NCI-H2029 treated with DMSO at 0.1 percent for 48 hours (cell line): ENCODE results near the gene TMEM59L.
"Not testable (repeated sequence)": the region's sequence is repeated elsewhere in the genome, so short reads cannot be mapped to it uniquely, and the experiment has no call there.

Experiments used
- DNase-seq: peaks from one replicate; lab custom pipeline; 2025; lab: John Stamatoyannopoulos, UW

TMEM59L gene

GRCh38 chr19:18594096-18594823, 18.4 kb upstream of the TMEM59L start:
- peak; percentile 17 for DNase-seq

- no peak for DNase-seq
Observed at GRCh38 chr19:18594824-18595373, 17.8 kb upstream of the TMEM59L start.

GRCh38 chr19:18595475-18595874, 17.2 kb upstream of the TMEM59L start:
- no peak for DNase-seq

GRCh38 chr19:18596752-18597157, 15.9 kb upstream of the TMEM59L start:
- peak; percentile 71 for DNase-seq

GRCh38 chr19:18597809-18598660, 14.6 kb upstream of the TMEM59L start:
- DNase-seq: no peak

GRCh38 chr19:18599485-18599884, 13.2 kb upstream of the TMEM59L start:
- DNase-seq: no peak

GRCh38 chr19:18600692-18601397, 11.8 kb upstream of the TMEM59L start:
- not testable (repeated sequence) for DNase-seq

- DNase-seq: no peak
Observed at GRCh38 chr19:18601875-18602274, 10.8 kb upstream of the TMEM59L start.

- DNase-seq: no peak
Observed at GRCh38 chr19:18603255-18603957, 9.3 kb upstream of the TMEM59L start.

GRCh38 chr19:18603958-18604819, 8.5 kb upstream of the TMEM59L start:
- DNase-seq: no peak

- DNase-seq: no peak
Observed at GRCh38 chr19:18604820-18605159, 7.9 kb upstream of the TMEM59L start.

- no peak for DNase-seq
Observed at GRCh38 chr19:18605196-18605545, 7.5 kb upstream of the TMEM59L start.

GRCh38 chr19:18605546-18606280, 7.0 kb upstream of the TMEM59L start:
- DNase-seq: no peak

GRCh38 chr19:18606281-18607225, 6.1 kb upstream of the TMEM59L start, which contains the start of gene CRLF1:
Gene CRLF1, minus strand, starts transcription at chr19:18606799. Its CDS starts 143 bp downstream, at chr19:18606656.
- no peak for DNase-seq

GRCh38 chr19:18607226-18608101, 5.2 kb upstream of the TMEM59L start:
- no peak for DNase-seq

GRCh38 chr19:18608102-18608804, 4.4 kb upstream of the TMEM59L start:
- DNase-seq: no peak
